ENCODE results near the gene NCOA7.
"Not testable (repeated sequence)": the region's sequence is repeated elsewhere in the genome, so short reads cannot be mapped to it uniquely, and the experiment has no call there.

The NCOA7 gene

GRCh38 chr6:125899726-125900182 lies 109.0 kb downstream of the NCOA7 start:
- Mint-ChIP-seq H3K36me3 (ENCODE audit: low read depth) (peaks cover 54% of the 10 kb centered on the region), H3K9me3 (no peaks in the 10 kb centered on the region), H3K4me1 (ENCODE audit: low read depth) (peaks cover 12% of the 10 kb centered on the region), H3K27me3 (no peaks in the 10 kb centered on the region), H3K4me3 (no peak overlapping the region), H3K27ac (no peak overlapping the region)
- no peak for DNase-seq

- H3K4me1 Mint-ChIP-seq (ENCODE audit: low read depth) = peaks cover 34% of the 10 kb centered on the region
- no peaks in the 10 kb centered on the region for H3K27me3 Mint-ChIP-seq
- no peak overlapping the region for H3K4me3 Mint-ChIP-seq
- no peaks in the 10 kb centered on the region for H3K9me3 Mint-ChIP-seq
- peak overlapping the region; percentile 82 for H3K27ac Mint-ChIP-seq
- peaks cover 60% of the 10 kb centered on the region for H3K36me3 Mint-ChIP-seq (ENCODE audit: low read depth)
- DNase-seq = peak; percentile 47
These were observed 114.1 kb downstream of the NCOA7 start for GRCh38 chr6:125904871-125905270.

GRCh38 chr6:125906158-125906998 lies 115.6 kb downstream of the NCOA7 start:
- Mint-ChIP-seq H3K36me3 (ENCODE audit: low read depth) (peaks cover 65% of the 10 kb centered on the region), H3K9me3 (no peaks in the 10 kb centered on the region), H3K27ac (peak overlapping the region; percentile 3), H3K4me1 (ENCODE audit: low read depth) (peaks cover 48% of the 10 kb centered on the region), H3K27me3 (no peaks in the 10 kb centered on the region), H3K4me3 (no peak overlapping the region)
- peak; percentile 60 for DNase-seq

GRCh38 chr6:125910527-125910926 lies 119.8 kb downstream of the NCOA7 start:
- DNase-seq = no peak
- peaks cover 37% of the 10 kb centered on the region for H3K4me1 Mint-ChIP-seq (ENCODE audit: low read depth)
- peak overlapping the region; percentile 60 for H3K27ac Mint-ChIP-seq
- peaks cover 74% of the 10 kb centered on the region for H3K36me3 Mint-ChIP-seq (ENCODE audit: low read depth)
- no peaks in the 10 kb centered on the region for H3K9me3 Mint-ChIP-seq
- peak overlapping the region; percentile 20 for H3K4me3 Mint-ChIP-seq
- H3K27me3 Mint-ChIP-seq = no peaks in the 10 kb centered on the region

GRCh38 chr6:125911051-125911451 lies 120.3 kb downstream of the NCOA7 start:
- peaks cover 37% of the 10 kb centered on the region for H3K4me1 Mint-ChIP-seq (ENCODE audit: low read depth)
- not testable (repeated sequence) for DNase-seq, H3K9me3 Mint-ChIP-seq, H3K27me3 Mint-ChIP-seq, H3K4me3 Mint-ChIP-seq
- H3K27ac Mint-ChIP-seq = peak overlapping the region; percentile 60
- H3K36me3 Mint-ChIP-seq (ENCODE audit: low read depth) = peaks cover 78% of the 10 kb centered on the region

GRCh38 chr6:125912430-125912829 lies 121.7 kb downstream of the NCOA7 start:
- Mint-ChIP-seq H3K4me1 (ENCODE audit: low read depth) (peaks cover 36% of the 10 kb centered on the region), H3K27ac (peak overlapping the region; percentile 1)
- H3K4me3 Mint-ChIP-seq = not testable (repeated sequence)

GRCh38 chr6:125913145-125913544 lies 122.4 kb downstream of the NCOA7 start:
- H3K27ac Mint-ChIP-seq = no peak overlapping the region
- DNase-seq = no peak
- H3K9me3 Mint-ChIP-seq = no peaks in the 10 kb centered on the region
- peaks cover 86% of the 10 kb centered on the region for H3K36me3 Mint-ChIP-seq (ENCODE audit: low read depth)
- H3K4me1 Mint-ChIP-seq (ENCODE audit: low read depth) = peaks cover 43% of the 10 kb centered on the region
- H3K27me3 Mint-ChIP-seq = no peaks in the 10 kb centered on the region
- H3K4me3 Mint-ChIP-seq = no peak overlapping the region

More at GRCh38 chr6:125912430-125912829, 121.7 kb downstream of the NCOA7 start:
- H3K36me3 Mint-ChIP-seq (ENCODE audit: low read depth) = peaks cover 85% of the 10 kb centered on the region
- DNase-seq, H3K27me3 Mint-ChIP-seq, H3K9me3 Mint-ChIP-seq: not testable (repeated sequence)

- Mint-ChIP-seq H3K4me1 (ENCODE audit: low read depth) (peaks cover 51% of the 10 kb centered on the region), H3K9me3 (no peaks in the 10 kb centered on the region), H3K36me3 (ENCODE audit: low read depth) (peaks cover 85% of the 10 kb centered on the region), H3K4me3 (no peak overlapping the region), H3K27ac (no peak overlapping the region), H3K27me3 (no peaks in the 10 kb centered on the region)
- no peak for DNase-seq
These were observed 123.1 kb downstream of the NCOA7 start for GRCh38 chr6:125913864-125914351.

- peak overlapping the region; percentile 98 for H3K27ac Mint-ChIP-seq
- no peaks in the 10 kb centered on the region for H3K27me3 Mint-ChIP-seq
- peaks cover 42% of the 10 kb centered on the region for H3K4me1 Mint-ChIP-seq (ENCODE audit: low read depth)
- no peak for DNase-seq
- peaks cover 90% of the 10 kb centered on the region for H3K36me3 Mint-ChIP-seq (ENCODE audit: low read depth)
- peak overlapping the region; percentile 86 for H3K4me3 Mint-ChIP-seq
- H3K9me3 Mint-ChIP-seq = no peaks in the 10 kb centered on the region
These were observed 127.5 kb downstream of the NCOA7 start for GRCh38 chr6:125918230-125918629.

GRCh38 chr6:125918681-125919566 lies 128.2 kb downstream of the NCOA7 start:
- Mint-ChIP-seq H3K27me3 (no peaks in the 10 kb centered on the region), H3K4me3 (peak overlapping the region; percentile 86), H3K27ac (peak overlapping the region; percentile 98), H3K36me3 (ENCODE audit: low read depth) (peaks cover 91% of the 10 kb centered on the region), H3K4me1 (ENCODE audit: low read depth) (peaks cover 47% of the 10 kb centered on the region), H3K9me3 (no peaks in the 10 kb centered on the region)
- DNase-seq = peak; percentile 40

GRCh38 chr6:125919618-125920017 lies 128.9 kb downstream of the NCOA7 start:
- no peak for DNase-seq
- Mint-ChIP-seq H3K4me3 (peak overlapping the region; percentile 86), H3K36me3 (ENCODE audit: low read depth) (peaks cover 92% of the 10 kb centered on the region), H3K9me3 (no peaks in the 10 kb centered on the region), H3K27me3 (no peaks in the 10 kb centered on the region), H3K27ac (peak overlapping the region; percentile 98), H3K4me1 (ENCODE audit: low read depth) (peaks cover 49% of the 10 kb centered on the region)

- no peaks in the 10 kb centered on the region for H3K9me3 Mint-ChIP-seq
- DNase-seq = no peak
- peak overlapping the region; percentile 44 for H3K27ac Mint-ChIP-seq
- H3K4me3 Mint-ChIP-seq = no peak overlapping the region
- peaks cover 49% of the 10 kb centered on the region for H3K4me1 Mint-ChIP-seq (ENCODE audit: low read depth)
- H3K36me3 Mint-ChIP-seq (ENCODE audit: low read depth) = peaks cover 86% of the 10 kb centered on the region
- H3K27me3 Mint-ChIP-seq = no peaks in the 10 kb centered on the region
These were observed 131.6 kb downstream of the NCOA7 start for GRCh38 chr6:125922322-125922860.

GRCh38 chr6:125923366-125923877 lies 132.7 kb downstream of the NCOA7 start:
- Mint-ChIP-seq H3K4me3 (no peak overlapping the region), H3K36me3 (ENCODE audit: low read depth) (peaks cover 86% of the 10 kb centered on the region), H3K4me1 (ENCODE audit: low read depth) (peaks cover 39% of the 10 kb centered on the region), H3K9me3 (no peaks in the 10 kb centered on the region), H3K27me3 (no peaks in the 10 kb centered on the region), H3K27ac (peak overlapping the region; percentile 27)
- no peak for DNase-seq

GRCh38 chr6:125924169-125924568 lies 133.4 kb downstream of the NCOA7 start:
- H3K27me3 Mint-ChIP-seq = no peaks in the 10 kb centered on the region
- peaks cover 31% of the 10 kb centered on the region for H3K4me1 Mint-ChIP-seq (ENCODE audit: low read depth)
- DNase-seq = no peak
- peaks cover 86% of the 10 kb centered on the region for H3K36me3 Mint-ChIP-seq (ENCODE audit: low read depth)
- H3K27ac Mint-ChIP-seq = no peak overlapping the region
- no peak overlapping the region for H3K4me3 Mint-ChIP-seq
- H3K9me3 Mint-ChIP-seq = no peaks in the 10 kb centered on the region

All from activated T-cell treated with anti-CD3 and anti-CD28 coated beads, Interleukin-2, amount 50 U/mL, for 24 hours (primary cell).